ENCODE measurements around the gene TGFB3. TPM values are rescaled to one million over a fixed set of nuclear protein-coding genes. Genes with fewer than 3 reads are reported as not detected.

Gene TGFB3
- total and polyA plus RNA-seq, 9 of the 15 experiments (the other 6 are each of a cell fraction or from before 2014, with no cell fraction given), result 0.39 to 2.0 (median 1.0) TPM

DNA sequence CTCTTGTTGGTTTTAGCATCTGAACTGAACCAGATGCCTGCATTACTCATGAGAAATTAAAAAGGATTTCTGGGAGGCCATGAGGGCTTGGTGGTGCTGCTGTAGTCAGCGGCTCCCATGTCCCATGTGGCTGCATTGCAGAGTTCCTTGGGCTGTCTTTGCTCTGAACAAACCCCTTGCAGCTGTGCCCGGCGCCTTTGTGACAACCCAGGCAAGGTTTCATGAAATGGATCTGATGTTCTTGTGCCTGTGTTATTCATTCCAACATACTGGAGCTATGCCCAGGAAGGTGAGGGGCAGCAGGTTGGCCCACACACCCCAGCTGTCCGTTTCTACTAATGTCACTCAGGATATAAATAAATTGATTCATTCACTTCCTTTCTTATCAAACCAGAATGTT, 40.8 kb downstream of the TGFB3 start:
- CTCF ChIA-PET (ENCODE audit: low intra/inter-chr PET ratio), result no interaction called here
- no TSS peak for BruUV-seq (replicated peaks)
- WGBS (ENCODE audit: insufficient coverage, low coverage, missing lambda C conversion rate), result 58% methylated on average over 4 of the region's 4 CpGs
- Histone ChIP-seq H4K20me1 (replicated peaks; ENCODE audit: control insufficient read depth, insufficient read depth, low read length) (no peaks in the 10 kb centered on the region), H3K4me3 (no peak overlapping the region), H3K9me1 (ENCODE audit: control insufficient read depth, insufficient read depth, low read length) (no peaks in the 10 kb centered on the region), H3K9me3 (replicated peaks; ENCODE audit: control insufficient read depth, insufficient read depth, low read depth, low read length) (no peaks in the 10 kb centered on the region), H3K4me2 (ENCODE audit: insufficient read depth, low read length) (no peak overlapping the region), H3K9ac (ENCODE audit: insufficient read depth in 1 of 2, low read depth in 2 of 2, low read length in 2 of 2) (no peak overlapping the region), H2AFZ (ENCODE audit: low read depth, low read length) (no peak overlapping the region), H3K36me3 (ENCODE audit: control insufficient read depth, insufficient read depth, low read length) (no peaks in the 10 kb centered on the region), H3K27ac (ENCODE audit: extremely low read depth, low read depth, low read length) (no peak overlapping the region), H3K4me1 (replicated peaks in 1 of 2; ENCODE audit: control insufficient read depth in 2 of 2, insufficient read depth in 2 of 2, low read length in 2 of 2) (peaks cover 0 to 18% of the 10 kb centered on the region in 2 experiments; a peak in 4 of 5 replicates), H3K79me2 (ENCODE audit: control insufficient read depth, insufficient read depth, low read length) (no peaks in the 10 kb centered on the region), H3K27me3 (ENCODE audit: control insufficient read depth in 2 of 2, insufficient read depth in 2 of 2, low read length in 2 of 2) (no peaks in the 10 kb centered on the region)
- DNase-seq (ENCODE audit: extremely low read depth in 1 of 4, low spot score in 3 of 4), result no peak
- intact Hi-C loops (cut with micrococcal nuclease) (no loop called here), in situ Hi-C loops (cut with MboI) (no loop called here)
- no peak for ATAC-seq
- POLR2A ChIA-PET, result no interaction called here
- FAIRE-seq, result no peak
- TF ChIP-seq ASH1L (IDR thresholded peaks at IDR 0.05; ENCODE audit: borderline replicate concordance, low read depth, partially characterized antibody) (no peak), RBM39 (optimal IDR thresholded peaks at IDR 0.05; ENCODE audit: low read depth, low read length) (no peak), FOS (IDR thresholded peaks at IDR 0.05; ENCODE audit: extremely low read depth, insufficient read length) (no peak), CHCHD3 (CRISPR knock-in tag; IDR thresholded peaks at IDR 0.05) (no peak), NCOA4 (IDR thresholded peaks at IDR 0.05; ENCODE audit: partially characterized antibody) (no peak), EWSR1 (IDR thresholded peaks at IDR 0.05; ENCODE audit: borderline replicate concordance, low read depth, partially characterized antibody) (no peak), ZNF311 (CRISPR knock-in tag; IDR thresholded peaks at IDR 0.05) (no peak), ZNF436 (CRISPR knock-in tag; IDR thresholded peaks at IDR 0.05) (no peak), GABPA (tag; conservative IDR thresholded peaks at IDR 0.05; ENCODE audit: low read depth) (no peak), EZH2 (IDR thresholded peaks at IDR 0.05; ENCODE audit: borderline replicate concordance, low read depth, low read length) (no peak), CBFB (CRISPR knock-in tag; IDR thresholded peaks at IDR 0.05) (no peak), CBX2 (IDR thresholded peaks at IDR 0.05; ENCODE audit: insufficient read depth, low read length, poor library complexity, severe bottlenecking) (no peak)
- TF ChIP-seq, protein P1, sequence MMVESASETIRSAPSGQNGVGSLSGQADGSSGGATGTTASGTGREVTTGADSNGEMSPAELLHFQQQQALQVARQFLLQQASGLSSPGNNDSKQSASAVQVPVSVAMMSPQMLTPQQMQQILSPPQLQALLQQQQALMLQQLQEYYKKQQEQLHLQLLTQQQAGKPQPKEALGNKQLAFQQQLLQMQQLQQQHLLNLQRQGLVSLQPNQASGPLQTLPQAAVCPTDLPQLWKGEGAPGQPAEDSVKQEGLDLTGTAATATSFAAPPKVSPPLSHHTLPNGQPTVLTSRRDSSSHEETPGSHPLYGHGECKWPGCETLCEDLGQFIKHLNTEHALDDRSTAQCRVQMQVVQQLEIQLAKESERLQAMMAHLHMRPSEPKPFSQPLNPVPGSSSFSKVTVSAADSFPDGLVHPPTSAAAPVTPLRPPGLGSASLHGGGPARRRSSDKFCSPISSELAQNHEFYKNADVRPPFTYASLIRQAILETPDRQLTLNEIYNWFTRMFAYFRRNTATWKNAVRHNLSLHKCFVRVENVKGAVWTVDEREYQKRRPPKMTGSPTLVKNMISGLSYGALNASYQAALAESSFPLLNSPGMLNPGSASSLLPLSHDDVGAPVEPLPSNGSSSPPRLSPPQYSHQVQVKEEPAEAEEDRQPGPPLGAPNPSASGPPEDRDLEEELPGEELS (CRISPR knock-in tag; IDR thresholded peaks at IDR 0.05; ENCODE audit: borderline replicate concordance), result no peak
- TF ChIP-seq, protein P2, sequence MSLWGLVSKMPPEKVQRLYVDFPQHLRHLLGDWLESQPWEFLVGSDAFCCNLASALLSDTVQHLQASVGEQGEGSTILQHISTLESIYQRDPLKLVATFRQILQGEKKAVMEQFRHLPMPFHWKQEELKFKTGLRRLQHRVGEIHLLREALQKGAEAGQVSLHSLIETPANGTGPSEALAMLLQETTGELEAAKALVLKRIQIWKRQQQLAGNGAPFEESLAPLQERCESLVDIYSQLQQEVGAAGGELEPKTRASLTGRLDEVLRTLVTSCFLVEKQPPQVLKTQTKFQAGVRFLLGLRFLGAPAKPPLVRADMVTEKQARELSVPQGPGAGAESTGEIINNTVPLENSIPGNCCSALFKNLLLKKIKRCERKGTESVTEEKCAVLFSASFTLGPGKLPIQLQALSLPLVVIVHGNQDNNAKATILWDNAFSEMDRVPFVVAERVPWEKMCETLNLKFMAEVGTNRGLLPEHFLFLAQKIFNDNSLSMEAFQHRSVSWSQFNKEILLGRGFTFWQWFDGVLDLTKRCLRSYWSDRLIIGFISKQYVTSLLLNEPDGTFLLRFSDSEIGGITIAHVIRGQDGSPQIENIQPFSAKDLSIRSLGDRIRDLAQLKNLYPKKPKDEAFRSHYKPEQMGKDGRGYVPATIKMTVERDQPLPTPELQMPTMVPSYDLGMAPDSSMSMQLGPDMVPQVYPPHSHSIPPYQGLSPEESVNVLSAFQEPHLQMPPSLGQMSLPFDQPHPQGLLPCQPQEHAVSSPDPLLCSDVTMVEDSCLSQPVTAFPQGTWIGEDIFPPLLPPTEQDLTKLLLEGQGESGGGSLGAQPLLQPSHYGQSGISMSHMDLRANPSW (CRISPR knock-in tag; IDR thresholded peaks at IDR 0.05), result no peak
- TF ChIP-seq, protein P3, sequence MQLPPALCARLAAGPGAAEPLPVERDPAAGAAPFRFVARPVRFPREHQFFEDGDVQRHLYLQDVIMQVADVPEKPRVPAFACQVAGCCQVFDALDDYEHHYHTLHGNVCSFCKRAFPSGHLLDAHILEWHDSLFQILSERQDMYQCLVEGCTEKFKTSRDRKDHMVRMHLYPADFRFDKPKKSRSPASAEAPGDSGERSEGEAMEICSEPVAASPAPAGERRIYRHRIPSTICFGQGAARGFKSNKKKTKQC (CRISPR knock-in tag; IDR thresholded peaks at IDR 0.05), result no peak
- TF ChIP-seq, protein P4, sequence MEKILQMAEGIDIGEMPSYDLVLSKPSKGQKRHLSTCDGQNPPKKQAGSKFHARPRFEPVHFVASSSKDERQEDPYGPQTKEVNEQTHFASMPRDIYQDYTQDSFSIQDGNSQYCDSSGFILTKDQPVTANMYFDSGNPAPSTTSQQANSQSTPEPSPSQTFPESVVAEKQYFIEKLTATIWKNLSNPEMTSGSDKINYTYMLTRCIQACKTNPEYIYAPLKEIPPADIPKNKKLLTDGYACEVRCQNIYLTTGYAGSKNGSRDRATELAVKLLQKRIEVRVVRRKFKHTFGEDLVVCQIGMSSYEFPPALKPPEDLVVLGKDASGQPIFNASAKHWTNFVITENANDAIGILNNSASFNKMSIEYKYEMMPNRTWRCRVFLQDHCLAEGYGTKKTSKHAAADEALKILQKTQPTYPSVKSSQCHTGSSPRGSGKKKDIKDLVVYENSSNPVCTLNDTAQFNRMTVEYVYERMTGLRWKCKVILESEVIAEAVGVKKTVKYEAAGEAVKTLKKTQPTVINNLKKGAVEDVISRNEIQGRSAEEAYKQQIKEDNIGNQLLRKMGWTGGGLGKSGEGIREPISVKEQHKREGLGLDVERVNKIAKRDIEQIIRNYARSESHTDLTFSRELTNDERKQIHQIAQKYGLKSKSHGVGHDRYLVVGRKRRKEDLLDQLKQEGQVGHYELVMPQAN (IDR thresholded peaks at IDR 0.05; ENCODE audit: borderline replicate concordance), result no peak

Measured in K562 (cell line).